Fibroblast of villous mesenchyme (primary cell): ENCODE results near the gene JMJD6. TPM values are rescaled to one million over a fixed set of nuclear protein-coding genes. Genes with fewer than 3 reads are reported as not detected.
A peak's percentile ranks its signal among the peaks of the same experiment; 100 is the strongest.
"Not testable (repeated sequence)": the region's sequence is repeated elsewhere in the genome, so short reads cannot be mapped to it uniquely, and the experiment has no call there.

ENCODE experiments used
- DNase-seq: peaks from one replicate; pipeline ENCODE4 v3.0.0-alpha.2; 2010; ENCODE audit warnings: low read depth
- H3K4me3 ChIP-seq: 2 replicates; pipeline ENCODE4 v1.5.1; 2011; ENCODE audit warnings: low read depth, mild to moderate bottlenecking, low read length
- total RNA-seq: library from RNA; depleted of rRNA; stranded (reverse); fragments of >200 nt; gene quantifications from 2 replicates; pipeline ENCODE4 v1.2.3, GENCODE V29; 2012
- TF ChIP-seq, protein P1 (sequence below): IDR thresholded peaks from 2 replicates; pipeline ENCODE4 v1.5.1; 2012; ENCODE audit warnings: low read depth, mild to moderate bottlenecking, low read length; ENCODE audit not compliant: insufficient read depth

JMJD6 gene
- total RNA-seq, 1 donor = 24.2 TPM

DNA sequence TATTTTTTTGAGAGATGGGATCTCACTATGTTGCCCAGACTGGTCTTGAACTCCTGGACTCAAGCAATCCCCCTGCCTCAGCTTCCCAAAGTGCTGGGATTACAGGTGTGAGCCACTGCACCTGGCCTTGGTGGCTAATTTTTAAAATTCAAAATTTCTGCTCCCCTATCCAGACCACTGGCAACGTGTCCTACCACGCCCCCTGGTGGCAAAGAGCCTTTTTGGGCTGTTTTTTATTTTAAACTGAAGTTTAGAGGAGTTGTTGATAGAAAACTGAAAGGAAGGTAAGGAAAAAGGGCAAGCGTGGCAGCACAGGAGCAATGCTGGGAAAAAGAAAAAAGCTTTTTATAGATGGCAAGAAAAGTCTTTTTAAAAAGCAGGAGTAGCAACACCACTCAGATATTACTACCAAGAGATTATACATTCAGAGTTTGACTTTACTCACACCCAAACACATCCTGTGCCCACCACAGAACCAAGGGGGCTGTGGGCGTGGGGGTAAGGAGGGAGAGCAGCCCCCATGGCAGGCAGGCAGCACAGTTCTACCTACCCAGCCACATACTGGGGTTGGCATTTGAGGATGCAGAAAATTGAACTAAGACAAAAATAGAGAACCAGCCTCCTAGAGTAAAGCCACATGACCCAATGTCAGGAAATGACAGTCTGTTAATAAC, 11.4 kb downstream of the JMJD6 start:
- no peak overlapping the region for H3K4me3 ChIP-seq
- TF ChIP-seq, protein P1, sequence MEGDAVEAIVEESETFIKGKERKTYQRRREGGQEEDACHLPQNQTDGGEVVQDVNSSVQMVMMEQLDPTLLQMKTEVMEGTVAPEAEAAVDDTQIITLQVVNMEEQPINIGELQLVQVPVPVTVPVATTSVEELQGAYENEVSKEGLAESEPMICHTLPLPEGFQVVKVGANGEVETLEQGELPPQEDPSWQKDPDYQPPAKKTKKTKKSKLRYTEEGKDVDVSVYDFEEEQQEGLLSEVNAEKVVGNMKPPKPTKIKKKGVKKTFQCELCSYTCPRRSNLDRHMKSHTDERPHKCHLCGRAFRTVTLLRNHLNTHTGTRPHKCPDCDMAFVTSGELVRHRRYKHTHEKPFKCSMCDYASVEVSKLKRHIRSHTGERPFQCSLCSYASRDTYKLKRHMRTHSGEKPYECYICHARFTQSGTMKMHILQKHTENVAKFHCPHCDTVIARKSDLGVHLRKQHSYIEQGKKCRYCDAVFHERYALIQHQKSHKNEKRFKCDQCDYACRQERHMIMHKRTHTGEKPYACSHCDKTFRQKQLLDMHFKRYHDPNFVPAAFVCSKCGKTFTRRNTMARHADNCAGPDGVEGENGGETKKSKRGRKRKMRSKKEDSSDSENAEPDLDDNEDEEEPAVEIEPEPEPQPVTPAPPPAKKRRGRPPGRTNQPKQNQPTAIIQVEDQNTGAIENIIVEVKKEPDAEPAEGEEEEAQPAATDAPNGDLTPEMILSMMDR = peak; percentile 76
- peak; percentile 75 for DNase-seq

DNA sequence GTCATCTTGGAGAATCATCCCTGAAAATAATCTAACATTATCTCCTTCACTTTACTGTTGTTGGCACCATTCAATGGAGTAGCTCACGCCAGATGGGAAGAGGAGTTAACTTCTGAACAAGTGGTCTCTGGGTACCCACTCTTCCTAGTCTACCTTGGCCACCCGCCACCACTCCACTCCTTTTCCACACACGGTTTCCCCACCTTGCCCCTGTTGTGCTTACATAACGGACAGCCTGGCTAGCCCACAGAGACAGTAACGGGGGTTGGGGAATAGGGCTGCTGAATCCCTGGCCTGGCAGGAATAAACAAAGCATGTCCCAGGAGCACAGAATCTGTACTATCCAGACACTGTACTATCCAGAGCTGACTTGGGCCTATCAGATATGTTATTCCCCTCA, 12.1 kb downstream of the JMJD6 start:
- DNase-seq = no peak
- TF ChIP-seq, protein P1 = no peak
- no peak overlapping the region for H3K4me3 ChIP-seq

DNA sequence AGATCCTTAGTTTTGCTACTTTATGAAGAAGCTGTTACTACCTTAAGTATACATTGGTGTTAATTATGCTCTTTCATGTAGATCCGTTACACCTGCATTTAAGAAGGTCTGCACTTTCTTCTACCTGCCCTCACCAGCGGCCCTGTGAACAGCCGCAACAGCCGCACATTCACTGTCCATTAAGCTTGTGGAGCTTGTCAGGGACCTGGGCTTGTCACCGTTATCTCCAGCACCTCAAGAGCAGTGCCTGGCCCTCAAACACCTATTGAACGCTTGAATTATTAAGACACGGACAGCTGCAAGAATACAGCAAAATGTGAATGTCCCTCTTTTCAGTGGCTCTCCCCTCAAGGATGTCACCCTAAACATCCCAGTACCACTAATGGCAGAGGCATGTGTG, 12.6 kb downstream of the JMJD6 start:
- DNase-seq = no peak
- TF ChIP-seq, protein P1 = no peak
- H3K4me3 ChIP-seq = no peak overlapping the region

DNA sequence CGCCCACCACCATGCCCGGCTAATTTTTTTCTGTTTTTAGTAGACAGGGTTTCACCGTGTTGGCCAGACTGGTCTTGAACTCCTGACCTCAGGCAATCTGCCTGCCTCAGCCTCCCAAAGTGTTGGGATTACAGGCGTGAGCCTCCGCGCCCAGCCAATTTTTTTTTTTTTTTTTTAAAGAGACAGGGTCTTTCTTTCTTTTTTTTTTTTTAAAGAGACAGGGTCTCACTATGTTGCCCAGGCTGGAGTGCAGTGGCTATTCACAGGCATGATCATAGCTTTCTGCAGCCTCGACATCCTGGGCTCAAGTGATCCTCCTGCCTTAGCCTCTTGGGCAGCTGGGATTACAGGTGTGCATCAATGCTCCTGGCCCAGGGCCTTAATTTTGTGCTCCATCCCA, 14.1 kb downstream of the JMJD6 start:
- H3K4me3 ChIP-seq, DNase-seq: not testable (repeated sequence)

DNA sequence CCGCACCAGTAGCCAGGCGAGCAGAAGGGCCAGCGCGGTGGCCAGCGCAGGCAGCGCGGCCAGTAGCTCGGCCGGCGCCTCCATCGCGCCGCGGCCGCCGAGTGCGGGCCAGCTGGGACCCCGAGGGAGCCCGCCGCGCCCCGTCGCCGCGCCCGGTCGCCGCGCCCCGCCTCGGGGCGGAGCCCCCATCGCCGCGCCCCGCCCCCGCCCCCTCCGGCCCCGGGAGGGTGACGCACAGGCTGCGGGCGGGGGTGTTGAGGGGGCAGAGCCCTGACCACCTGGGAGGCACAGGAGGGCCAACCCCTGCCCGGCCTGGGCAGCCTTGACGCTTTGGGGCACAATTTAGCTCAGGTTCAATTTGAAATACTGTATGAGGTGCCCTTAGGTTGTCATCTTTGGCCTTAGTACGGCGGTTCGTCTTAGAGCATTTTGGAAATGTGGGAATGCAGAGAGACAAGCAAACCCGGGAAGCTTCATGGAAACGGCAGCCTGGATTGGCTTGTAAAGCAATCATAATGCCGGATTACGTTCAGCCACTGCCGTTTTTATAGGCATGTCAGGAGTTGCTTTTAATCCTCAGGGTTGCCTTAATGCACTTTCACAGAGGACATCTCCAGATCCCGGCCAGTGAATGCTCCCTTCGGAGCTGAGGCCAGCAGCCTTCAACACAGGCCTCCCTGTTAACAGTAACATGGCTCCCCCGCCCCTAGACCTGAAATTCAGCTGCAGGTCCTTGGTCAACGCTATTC, 15.4 kb downstream of the JMJD6 start, which contains the start of gene MXRA7:
MXRA7 (minus strand) TSS at position 103 of the 749 bp plus-strand sequence; CDS start at position 84, 19 bp downstream.
- TF ChIP-seq, protein P1 = no peak
- peak; percentile 91 for DNase-seq
- H3K4me3 ChIP-seq = peak within 1 kb of the TSS; percentile 75

DNA sequence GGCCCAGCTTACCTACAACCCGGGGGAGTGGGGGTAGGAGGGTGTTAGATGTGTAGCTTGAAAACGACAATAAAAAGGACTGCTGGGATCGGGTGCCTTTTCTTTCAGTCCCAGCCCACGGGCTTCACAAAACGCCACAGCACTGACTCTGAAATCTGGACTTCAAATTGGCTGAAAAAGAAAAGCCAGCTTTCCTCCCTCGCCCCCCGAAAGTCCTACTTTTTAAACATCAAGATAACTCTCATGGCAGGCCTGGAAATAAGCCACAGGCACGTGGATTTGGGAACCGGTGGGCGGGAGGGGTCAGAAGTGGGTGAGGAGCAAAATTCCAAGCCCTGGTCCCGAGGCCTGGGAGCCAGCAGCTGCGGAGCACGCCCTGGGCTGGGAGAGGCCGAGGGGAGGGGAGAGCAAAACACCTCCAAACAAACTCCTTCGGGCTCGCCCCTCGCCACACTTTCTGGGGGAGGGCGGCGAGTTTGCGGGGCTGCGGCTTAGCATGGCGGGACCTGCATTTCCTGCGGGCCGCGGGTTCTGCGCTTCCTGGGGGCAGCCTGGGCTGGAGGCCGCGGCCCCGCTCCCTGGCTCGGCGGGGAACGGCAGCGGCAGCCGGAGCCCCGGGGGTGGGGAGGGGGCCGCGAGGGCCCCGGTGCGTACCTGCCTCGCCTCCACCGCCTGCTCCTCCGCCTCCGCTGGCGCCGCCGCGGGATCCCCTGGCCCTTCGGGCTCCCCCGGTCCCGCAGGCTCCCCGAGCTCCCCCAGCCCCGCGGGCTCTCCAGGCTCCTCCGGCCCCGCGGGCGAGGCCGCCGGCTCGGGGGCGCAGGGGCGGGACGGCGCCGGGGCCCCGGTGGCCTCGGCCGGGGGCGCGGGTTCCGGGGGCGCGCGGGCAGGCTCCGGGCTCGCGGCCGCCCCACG, 16.2 kb downstream of the JMJD6 start:
- H3K4me3 ChIP-seq = peak overlapping the region; percentile 75
- DNase-seq = peak; percentile 81

DNA sequence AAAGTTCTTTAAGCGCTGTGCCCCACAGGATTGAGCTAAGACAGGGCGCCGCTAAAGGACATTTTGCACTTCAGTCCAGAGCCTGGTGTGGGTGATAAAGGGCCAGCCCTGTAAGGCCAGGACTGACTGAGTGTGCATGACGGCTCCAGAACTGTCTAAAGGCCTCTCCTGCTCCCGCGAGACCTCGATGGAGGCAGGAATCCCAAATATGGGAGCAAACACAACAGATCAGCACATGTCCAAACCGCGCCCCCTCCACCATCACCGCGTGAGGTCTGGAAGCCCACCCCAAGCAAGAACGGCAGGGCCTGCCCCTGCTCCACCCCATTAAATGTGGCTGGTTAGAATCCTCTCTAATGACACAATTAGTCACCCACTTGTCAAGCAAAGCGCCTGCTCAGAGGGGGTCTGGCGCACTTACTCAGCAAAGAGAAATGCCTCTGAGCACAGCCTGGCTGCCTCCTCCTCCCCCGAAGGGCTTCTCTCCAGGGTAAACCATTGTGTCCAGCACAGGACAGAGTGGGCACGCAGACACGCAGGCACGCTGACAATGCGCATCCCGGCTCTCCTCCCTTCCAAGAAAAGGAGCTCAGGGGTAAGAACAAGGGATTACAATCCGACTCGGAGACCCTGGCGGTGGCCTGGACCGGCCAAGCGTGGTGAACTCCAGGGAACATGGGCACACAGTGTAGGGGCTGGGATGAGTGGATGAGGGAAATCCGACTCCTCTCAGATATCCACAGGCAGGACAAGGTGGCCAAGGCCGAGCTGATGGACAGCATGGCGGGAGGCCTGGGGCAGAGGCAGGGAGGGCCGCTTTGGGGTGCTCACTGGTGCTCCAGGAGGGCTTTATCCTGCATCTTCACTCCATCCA, 17.1 kb downstream of the JMJD6 start:
- peak overlapping the region; percentile 75 for H3K4me3 ChIP-seq
- DNase-seq = peak; percentile 98
- TF ChIP-seq, protein P1 = no peak
